H1 (cell line): ENCODE measurements around the gene FEV. TPM values are rescaled to one million over a fixed set of nuclear protein-coding genes. Genes with fewer than 3 reads are reported as not detected.
A peak's percentile ranks its signal among the peaks of the same experiment; 100 is the strongest.

Source experiments
- CTBP2 ChIP-seq: IDR thresholded peaks from 2 replicates; pipeline ENCODE4 v1.7.0; 2011; ENCODE audit warnings: borderline replicate concordance, mild to moderate bottlenecking, moderate library complexity, mixed read lengths, low read length; ENCODE audit not compliant: insufficient read depth, insufficient read length
- RFX5 ChIP-seq: IDR thresholded peaks from 2 replicates; pipeline ENCODE4 v1.6.1; 2011; ENCODE audit warnings: low read depth, low read length, improper control_type of control experiment, borderline replicate concordance
- TAF1 ChIP-seq: IDR thresholded peaks from 2 replicates; pipeline ENCODE4 v1.6.1; 2011; ENCODE audit warnings: mild to moderate bottlenecking, low read depth, low read length
- polyA plus RNA-seq, 7 experiments: library from polyadenylated mRNA; depleted of rRNA in 3 of 7; stranded (reverse) in 5 of 7; unstranded in 2 of 7; fragments of >200 nt in 5 of 7; fragments of 200-250 nt in 2 of 7; gene quantifications; 1 replicate in 5 of 7; 2 replicates in 1 of 7; 4 replicates in 1 of 7; pipeline versions ENCODE4 v1.2.1 to v1.2.3, GENCODE V29; 2011 to 2013; ENCODE audit warnings: missing spikeins in 2 of 7, mixed read lengths in 2 of 7
- total RNA-seq: library from RNA; stranded (reverse); fragmentation: NEBNext Ultra II Directional; extraction: Animal tissue kit (Norgen Biotek cat#: 25700); gene quantifications from 2 replicates; pipeline ENCODE4 v1.2.1, GENCODE V29; 2021
- TF ChIP-seq, protein P1 (sequence below): IDR thresholded peaks from 2 replicates; pipeline ENCODE4 v1.6.1; 2012; ENCODE audit warnings: inconsistent platforms

FEV gene
- total and polyA plus RNA-seq, 2 of the 8 experiments (the other 6 are each of a cell fraction or from before 2014, with no cell fraction given), result not detected

DNA sequence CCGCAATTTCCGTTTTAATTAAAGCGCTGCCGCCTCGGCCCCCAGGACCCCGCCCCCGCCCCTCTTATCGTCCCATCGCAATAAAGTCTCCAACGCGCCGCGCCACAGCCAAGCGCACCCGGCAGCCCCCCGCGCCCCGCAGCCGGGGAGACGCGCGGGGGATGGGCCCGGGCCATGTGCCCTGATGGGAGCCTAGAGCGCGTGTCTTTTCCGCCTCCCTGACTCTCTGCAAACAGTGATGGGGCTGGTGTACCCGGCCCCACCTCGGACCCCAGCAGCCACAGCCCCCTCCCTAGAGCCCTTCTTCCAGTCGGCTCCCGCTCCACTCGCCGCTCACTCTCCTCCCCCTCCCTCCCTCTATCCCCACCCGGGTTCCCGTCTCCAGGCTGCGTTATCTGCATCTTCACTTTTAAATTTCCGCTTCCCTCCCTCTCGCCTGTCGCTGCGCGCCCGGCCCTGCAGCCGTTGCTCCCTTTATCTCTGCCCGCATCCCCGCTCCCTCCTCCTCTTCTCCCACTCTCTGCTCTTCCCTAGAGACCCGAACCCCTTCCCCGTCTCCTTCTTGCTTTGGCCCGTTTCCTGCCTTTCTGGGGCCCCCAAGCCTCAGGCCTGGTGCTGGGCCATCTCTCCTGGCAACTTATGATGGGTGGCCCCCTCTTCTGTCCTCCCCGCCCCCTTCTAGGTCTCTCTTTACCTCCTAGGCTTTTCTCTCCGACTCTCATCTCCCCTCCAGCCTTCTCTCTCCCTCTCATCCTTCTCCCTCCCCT, 524 bp upstream of the FEV start (continued):
- TF ChIP-seq RFX5, result no peak
- TF ChIP-seq TAF1, result no peak
- TF ChIP-seq, protein P1, sequence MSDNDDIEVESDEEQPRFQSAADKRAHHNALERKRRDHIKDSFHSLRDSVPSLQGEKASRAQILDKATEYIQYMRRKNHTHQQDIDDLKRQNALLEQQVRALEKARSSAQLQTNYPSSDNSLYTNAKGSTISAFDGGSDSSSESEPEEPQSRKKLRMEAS, result peak; percentile 52; the same call in 1 of the 2 replicates
- peak; percentile 100 for TF ChIP-seq CTBP2
